ENCODE measurements around the gene NXPH1. TPM values are rescaled to one million over a fixed set of nuclear protein-coding genes. Genes with fewer than 3 reads are reported as not detected.

Gene NXPH1
- not detected in 5 replicates for total RNA-seq (2022; extraction: Qiagen RNA extraction)

GRCh38 chr7:8433477-8434289, at the start of gene NXPH1:
TSS of gene NXPH1 (plus strand) at chr7:8433609.

Other genes with a start within 250 kb of the NXPH1 start
- 0.88 to 1.9 TPM (median 1.0 TPM) in 5 replicates for gene ICA1, start 171.4 kb upstream of the NXPH1 start, total RNA-seq (2022; extraction: Qiagen RNA extraction)

Data from A549 treated with CORT108297 at 1 μM for 4 hours (cell line).